Measurements from ENCODE around the gene STX18. TPM values are rescaled to one million over a fixed set of nuclear protein-coding genes. Genes with fewer than 3 reads are reported as not detected.

The STX18 gene
- total and polyA plus RNA-seq, 2 of the 13 experiments (the other 11 are each of a cell fraction or from before 2014, with no cell fraction given) = 23.9 to 37.1 TPM

- TF ChIP-seq KIAA2018 (CRISPR knock-in tag; IDR thresholded peaks at IDR 0.05; ENCODE audit: borderline replicate concordance) (no peak), ZNF251 (CRISPR knock-in tag; IDR thresholded peaks at IDR 0.05) (no peak)
Observed at GRCh38 chr4:4480205-4480604, 61.6 kb downstream of the STX18 start (continued).

GRCh38 chr4:4479366-4479765 is 62.5 kb downstream of the STX18 start:
- no peak overlapping the region for H3K4me3 ChIP-seq (replicated peaks in 1 of 3; ENCODE audit: insufficient read depth in 1 of 3, low read depth in 2 of 3, low read length in 3 of 3)
- in situ Hi-C loops (cut with HindIII; ENCODE audit: extremely low pct_ligation_motif_present, low pct_unique_long_range_greater_than_20kb) = no loop called here
- TF ChIP-seq ZNF274 (CRISPR knock-in tag; IDR thresholded peaks at IDR 0.05) (no peak), HCFC1 (IDR thresholded peaks at IDR 0.05; ENCODE audit: low read depth, low read length) (no peak), ZNF691 (CRISPR knock-in tag; IDR thresholded peaks at IDR 0.05; ENCODE audit: borderline replicate concordance, low read depth) (no peak), ZNF230 (CRISPR knock-in tag; IDR thresholded peaks at IDR 0.05) (no peak), ZNF280D (CRISPR knock-in tag; IDR thresholded peaks at IDR 0.05) (no peak), ZSCAN29 (CRISPR knock-in tag; conservative IDR thresholded peaks at IDR 0.05) (no peak), POLR2AphosphoS2 (IDR thresholded peaks at IDR 0.05; ENCODE audit: low read depth, low read length) (no peak), NFATC3 (CRISPR knock-in tag; IDR thresholded peaks at IDR 0.05) (no peak), ATF7 (IDR thresholded peaks at IDR 0.05) (no peak), ATF7 (CRISPR knock-in tag; IDR thresholded peaks at IDR 0.05) (no peak)

More at GRCh38 chr4:4479366-4479765, 62.5 kb downstream of the STX18 start:
- intact Hi-C loops (cut with micrococcal nuclease; ENCODE audit: unreplicated experiment) = no loop called here
- ChIA-PET CTCF (ENCODE audit: low intra/inter-chr PET ratio, low total read pairs) (no interaction called here), POLR2A (no interaction called here)
- Histone ChIP-seq H2AFZ (ENCODE audit: low read length) (no peak overlapping the region), H3K4me1 (ENCODE audit: insufficient read depth, low read length) (peaks cover 26% of the 10 kb centered on the region), H3K4me2 (ENCODE audit: low read depth, low read length) (no peak overlapping the region), H3K36me3 (replicated peaks in 1 of 2; ENCODE audit: control insufficient read depth in 1 of 2, insufficient read depth in 2 of 2, low read length in 2 of 2) (no peaks in the 10 kb centered on the region), H3K9me3 (ENCODE audit: low read length) (no peaks in the 10 kb centered on the region), H3K79me2 (ENCODE audit: insufficient read depth, low read length) (peaks cover 12% of the 10 kb centered on the region), H3K9ac (ENCODE audit: insufficient read depth, low read depth, low read length) (no peak overlapping the region), H4K20me1 (ENCODE audit: insufficient read depth, low read length) (no peaks in the 10 kb centered on the region), H3K27ac (ENCODE audit: extremely low read length, insufficient read depth, low read length) (no peak overlapping the region), H3K27me3 (ENCODE audit: control insufficient read depth in 1 of 2, insufficient read depth in 2 of 2, low read length in 2 of 2) (no peaks in the 10 kb centered on the region)
- FAIRE-seq (no peak), DNase-seq (ENCODE audit: low spot score) (no peak), ATAC-seq (no peak)
- WGBS (ENCODE audit: low lambda C conversion rate) = 100% methylated on average over 2 of the region's 2 CpGs
- no TSS peak for BruUV-seq (replicated peaks)

Data from HepG2 (cell line).